ENCODE results near the gene FBN2.

DNA sequence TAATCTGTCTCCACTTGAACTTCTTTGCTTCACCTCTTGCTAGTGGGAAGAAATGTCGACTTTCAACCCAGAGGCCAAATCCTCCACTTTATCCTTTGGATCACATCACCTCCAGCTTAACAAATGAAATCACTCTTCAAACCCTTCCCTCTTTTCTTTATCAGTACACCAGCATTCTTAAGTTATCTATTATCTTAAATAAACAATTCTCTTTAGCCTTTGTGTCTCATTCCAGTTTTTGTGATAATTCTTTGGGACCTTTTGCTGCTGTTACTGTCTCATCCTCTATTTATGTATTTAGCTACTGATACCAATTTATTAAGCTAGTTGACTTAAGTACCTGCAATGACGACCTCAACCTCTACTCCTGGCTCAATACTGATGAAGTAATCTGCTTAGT is 28.1 kb upstream of the FBN2 start:
- TF ChIP-seq, protein P1, sequence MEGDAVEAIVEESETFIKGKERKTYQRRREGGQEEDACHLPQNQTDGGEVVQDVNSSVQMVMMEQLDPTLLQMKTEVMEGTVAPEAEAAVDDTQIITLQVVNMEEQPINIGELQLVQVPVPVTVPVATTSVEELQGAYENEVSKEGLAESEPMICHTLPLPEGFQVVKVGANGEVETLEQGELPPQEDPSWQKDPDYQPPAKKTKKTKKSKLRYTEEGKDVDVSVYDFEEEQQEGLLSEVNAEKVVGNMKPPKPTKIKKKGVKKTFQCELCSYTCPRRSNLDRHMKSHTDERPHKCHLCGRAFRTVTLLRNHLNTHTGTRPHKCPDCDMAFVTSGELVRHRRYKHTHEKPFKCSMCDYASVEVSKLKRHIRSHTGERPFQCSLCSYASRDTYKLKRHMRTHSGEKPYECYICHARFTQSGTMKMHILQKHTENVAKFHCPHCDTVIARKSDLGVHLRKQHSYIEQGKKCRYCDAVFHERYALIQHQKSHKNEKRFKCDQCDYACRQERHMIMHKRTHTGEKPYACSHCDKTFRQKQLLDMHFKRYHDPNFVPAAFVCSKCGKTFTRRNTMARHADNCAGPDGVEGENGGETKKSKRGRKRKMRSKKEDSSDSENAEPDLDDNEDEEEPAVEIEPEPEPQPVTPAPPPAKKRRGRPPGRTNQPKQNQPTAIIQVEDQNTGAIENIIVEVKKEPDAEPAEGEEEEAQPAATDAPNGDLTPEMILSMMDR (conservative IDR thresholded peaks at IDR 0.05) = no peak
- TF ChIP-seq EZH2 (IDR thresholded peaks at IDR 0.05; ENCODE audit: low read depth) = no peak
